Ovary (tissue), 3 donors: Measurements from ENCODE around the gene ANLN.

Experiments
- CTCF ChIP-seq, 3 donors: fragments of 450-650 bp in 2 of 3; fragments of 200-600 bp in 1 of 3; IDR thresholded peaks; one replicate each; pipeline versions ENCODE4 v1.5.1 to v1.8.0; 2016 to 2022; ENCODE audit warnings: antibody characterized with exemption in 3 of 3, mild to moderate bottlenecking in 1 of 3
- POLR2A ChIP-seq: fragments of 450-650 bp; IDR thresholded peaks from one replicate; pipeline ENCODE4 v1.6.1; 2017; ENCODE audit warnings: antibody characterized with exemption, mild to moderate bottlenecking, moderate library complexity
- donor health status: DM: no; HTN: no; CAD: no.

- no peak for TF ChIP-seq CTCF (IDR thresholded peaks at IDR 0.05)
- TF ChIP-seq POLR2A = no peak
These were observed 41.4 kb upstream of the ANLN start for GRCh38 chr7:36348256-36348655.
